Measurements from ENCODE around the gene EDC3.
A peak's percentile ranks its signal among the peaks of the same experiment; 100 is the strongest.

Gene EDC3

DNA sequence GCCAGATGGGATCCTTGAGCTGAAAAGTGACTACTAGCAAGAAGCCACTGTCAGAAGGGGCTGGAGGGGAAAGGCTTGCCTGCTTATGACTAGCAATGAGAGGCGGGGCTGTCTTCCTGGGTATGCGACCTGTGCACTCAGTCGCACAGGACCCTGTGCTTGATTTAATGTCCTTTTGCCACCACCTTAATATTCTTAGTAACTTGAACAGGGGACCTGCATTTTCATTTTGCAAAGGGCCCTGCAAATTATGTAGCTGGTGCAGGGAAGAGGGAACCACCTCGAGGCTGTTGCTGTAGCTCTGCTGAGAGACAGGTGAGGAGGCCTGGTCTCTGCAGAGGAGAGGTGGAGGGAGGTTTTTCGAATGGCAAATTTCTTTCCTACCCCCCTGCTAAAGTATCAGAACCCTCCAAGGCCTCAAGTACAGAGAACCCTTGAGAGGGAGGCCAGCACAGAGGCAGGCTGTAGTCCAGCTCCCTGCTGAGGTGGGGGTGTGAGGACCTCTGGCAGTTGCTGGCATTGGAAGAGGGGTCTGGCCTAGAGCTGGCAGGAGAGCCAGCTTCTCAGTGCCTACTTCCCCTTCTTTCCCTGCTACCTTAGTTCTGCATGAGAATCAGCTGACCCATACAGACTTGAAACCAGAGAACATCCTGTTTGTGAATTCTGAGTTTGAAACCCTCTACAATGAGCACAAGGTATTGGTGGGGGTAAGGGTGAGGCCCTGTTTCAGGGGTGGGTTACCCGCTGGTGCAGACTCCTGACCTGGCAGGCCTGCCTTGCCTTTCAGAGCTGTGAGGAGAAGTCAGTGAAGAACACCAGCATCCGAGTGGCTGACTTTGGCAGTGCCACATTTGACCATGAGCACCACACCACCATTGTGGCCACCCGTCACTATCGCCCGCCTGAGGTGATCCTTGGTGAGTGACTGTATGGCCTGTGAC is 68.8 kb downstream of the EDC3 start:
- DNase-seq (ENCODE audit: low spot score): no peak

DNA sequence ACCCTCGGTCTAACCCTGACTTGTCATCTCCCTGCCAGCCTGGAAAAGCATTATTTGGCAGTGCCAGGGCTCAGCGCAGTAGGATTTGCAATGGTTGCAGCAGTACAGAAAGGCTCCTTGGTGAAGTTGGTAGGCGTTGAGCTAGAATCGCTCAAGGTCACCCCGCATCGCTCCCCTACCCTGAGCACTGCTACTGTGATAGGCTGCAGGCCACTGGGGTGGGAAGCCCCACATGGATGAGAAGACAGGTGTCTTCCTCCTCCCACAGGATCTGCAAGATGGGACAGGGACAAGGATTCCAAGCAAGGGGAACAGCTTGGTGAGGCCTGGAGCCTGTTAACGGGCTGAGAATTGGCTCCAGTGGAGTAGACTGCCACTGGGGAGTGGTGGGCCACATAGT is 69.5 kb downstream of the EDC3 start:
- DNase-seq (ENCODE audit: low spot score): no peak

GRCh38 chr15:74625693-74626092 is 70.1 kb downstream of the EDC3 start:
- no peak for DNase-seq (ENCODE audit: low spot score)

DNA sequence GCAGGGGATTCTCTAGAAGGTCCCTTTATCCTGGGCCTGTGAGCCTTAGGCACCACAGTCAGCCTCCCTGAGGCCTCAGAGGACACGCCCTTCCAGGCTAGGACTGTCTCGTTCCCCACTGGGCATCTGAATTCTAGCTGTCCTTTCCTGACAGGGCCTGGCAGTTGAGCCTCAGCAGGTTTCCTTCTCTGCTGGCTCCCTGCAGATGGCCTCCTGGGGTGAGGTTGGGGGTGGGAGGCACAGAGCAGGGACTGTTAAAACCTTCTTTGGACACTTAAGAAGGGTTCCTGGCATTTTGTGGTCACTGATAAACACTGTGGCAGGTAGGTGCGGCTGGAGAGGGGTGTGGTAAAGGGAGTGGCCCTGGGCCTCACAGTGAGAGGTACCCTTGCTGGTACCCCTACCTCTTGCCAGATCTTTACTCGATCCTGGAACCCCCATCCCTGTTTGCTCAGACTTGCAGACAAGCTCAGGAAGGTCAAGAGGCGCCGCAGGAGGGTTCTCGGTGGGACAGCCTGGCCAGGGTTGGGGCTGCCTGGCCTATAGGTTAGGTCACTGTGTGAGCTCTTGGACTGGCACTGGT is 71.7 kb downstream of the EDC3 start:
- DNase-seq (ENCODE audit: low spot score): no peak

DNA sequence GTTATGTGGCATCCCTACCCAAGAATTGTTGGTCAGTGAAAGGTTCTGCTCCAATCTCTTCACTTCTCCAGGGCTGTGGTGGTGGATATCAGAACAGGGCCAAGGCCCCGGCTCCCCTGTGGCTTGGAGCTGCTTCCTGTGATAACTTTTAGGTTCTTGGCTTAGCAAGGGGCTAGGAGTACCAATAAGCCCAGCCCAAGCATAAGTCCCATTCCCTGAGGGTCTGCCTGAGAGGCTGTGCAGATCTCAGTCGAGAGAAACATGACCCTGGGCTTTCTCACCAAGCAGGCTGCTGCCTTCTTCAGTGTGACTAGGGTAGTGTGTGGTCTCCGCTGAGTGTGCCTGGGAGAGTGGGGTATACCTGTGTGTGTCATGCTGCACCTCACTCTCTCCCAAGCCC is 73.1 kb downstream of the EDC3 start:
- no peak for DNase-seq (ENCODE audit: low spot score)

DNA sequence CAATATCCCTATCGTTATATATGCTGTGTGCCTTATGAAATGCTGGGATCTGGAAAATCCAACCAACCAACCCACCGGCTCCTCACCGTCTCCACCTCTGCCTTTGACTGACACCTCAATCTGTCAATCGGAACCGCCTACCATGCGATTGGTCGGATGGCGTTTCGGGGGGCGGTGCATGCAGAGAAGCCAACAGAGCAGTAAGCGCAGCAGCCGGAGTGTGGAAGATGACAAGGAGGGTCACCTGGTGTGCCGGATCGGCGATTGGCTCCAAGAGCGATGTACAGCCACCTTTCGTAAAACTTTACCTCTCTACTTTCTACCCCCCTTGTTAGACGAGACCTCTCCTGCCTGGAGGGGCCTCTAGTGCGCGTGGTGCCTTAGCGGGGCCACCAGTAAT is 73.9 kb downstream of the EDC3 start:
- no peak for DNase-seq (ENCODE audit: low spot score)

- DNase-seq (ENCODE audit: low spot score): no peak
Measured at GRCh38 chr15:74621546-74621920, 74.3 kb downstream of the EDC3 start.

DNA sequence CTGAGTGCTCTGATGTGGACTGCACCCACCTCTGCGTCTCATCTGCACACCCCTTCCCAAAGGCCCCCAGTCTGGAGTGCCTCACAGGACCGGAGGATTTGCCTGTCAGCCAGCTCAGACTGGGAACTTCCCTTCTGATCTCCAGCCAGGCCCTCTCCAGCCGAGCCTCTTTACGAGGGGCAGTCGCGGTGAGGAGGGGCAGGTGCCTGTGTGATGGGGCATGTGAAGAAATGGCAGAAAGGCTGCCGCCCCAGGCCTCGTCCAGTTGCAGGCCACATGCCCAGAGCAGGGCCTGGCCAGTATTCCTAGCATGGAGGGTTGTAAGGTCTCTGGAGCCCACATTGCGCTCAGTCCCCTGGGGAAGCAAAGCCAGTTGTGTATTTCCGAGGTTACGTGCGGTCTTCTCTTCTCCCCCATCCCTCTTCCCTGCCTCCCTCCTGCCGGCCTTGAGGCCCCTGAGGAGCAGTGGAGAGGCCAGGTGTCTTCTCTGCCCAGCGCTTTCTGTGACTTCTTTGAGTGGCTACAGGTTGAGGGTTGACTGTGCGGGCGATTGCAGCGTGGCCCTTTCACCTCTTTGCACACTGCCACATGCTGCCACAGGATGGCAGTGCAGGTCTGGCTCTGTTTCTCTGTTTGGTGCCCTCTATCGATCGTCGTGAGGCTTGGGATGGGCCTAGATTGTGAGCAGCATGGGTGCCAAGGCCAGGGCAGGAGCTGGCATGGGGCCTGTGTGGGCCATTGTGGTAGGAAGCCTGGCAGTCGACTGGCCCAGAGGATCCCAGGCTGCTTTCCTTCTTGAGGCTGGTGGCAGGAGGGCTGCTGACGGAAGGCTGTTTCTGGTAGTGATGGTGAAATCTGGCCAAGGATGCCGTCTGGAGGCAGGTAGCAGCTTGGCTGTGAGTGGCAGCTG is 74.9 kb downstream of the EDC3 start:
- DNase-seq (ENCODE audit: low spot score): peak; percentile 86

DNA sequence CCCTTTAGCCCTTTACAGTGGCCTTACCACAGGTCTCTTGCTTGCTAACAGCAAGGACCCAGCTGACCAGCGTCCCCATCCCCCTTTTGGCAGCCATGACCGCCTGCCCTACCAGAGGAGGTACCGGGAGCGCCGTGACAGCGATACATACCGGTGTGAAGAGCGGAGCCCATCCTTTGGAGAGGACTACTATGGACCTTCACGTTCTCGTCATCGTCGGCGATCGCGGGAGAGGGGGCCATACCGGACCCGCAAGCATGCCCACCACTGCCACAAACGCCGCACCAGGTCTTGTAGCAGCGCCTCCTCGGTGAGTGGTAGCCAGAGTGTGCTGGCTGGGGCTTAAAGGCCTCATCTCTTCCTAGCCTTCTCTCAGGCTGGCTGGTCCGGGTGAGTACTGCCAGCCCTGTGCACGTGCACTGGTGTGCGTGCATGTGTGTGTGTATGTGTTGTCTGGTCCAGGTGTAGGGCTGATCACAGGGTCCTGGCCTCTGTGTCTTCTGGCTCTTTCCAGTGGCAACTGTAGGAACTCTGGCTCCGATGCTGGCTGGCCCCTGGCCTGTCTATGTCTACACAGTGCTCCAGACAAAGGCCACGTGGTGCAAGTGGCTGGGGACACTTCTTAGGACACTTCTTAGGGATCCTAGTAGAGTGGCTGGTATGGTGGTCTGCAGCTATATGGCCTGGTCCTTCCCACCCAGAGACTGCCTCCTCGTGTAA is 75.7 kb downstream of the EDC3 start:
- no peak for DNase-seq (ENCODE audit: low spot score)

DNA sequence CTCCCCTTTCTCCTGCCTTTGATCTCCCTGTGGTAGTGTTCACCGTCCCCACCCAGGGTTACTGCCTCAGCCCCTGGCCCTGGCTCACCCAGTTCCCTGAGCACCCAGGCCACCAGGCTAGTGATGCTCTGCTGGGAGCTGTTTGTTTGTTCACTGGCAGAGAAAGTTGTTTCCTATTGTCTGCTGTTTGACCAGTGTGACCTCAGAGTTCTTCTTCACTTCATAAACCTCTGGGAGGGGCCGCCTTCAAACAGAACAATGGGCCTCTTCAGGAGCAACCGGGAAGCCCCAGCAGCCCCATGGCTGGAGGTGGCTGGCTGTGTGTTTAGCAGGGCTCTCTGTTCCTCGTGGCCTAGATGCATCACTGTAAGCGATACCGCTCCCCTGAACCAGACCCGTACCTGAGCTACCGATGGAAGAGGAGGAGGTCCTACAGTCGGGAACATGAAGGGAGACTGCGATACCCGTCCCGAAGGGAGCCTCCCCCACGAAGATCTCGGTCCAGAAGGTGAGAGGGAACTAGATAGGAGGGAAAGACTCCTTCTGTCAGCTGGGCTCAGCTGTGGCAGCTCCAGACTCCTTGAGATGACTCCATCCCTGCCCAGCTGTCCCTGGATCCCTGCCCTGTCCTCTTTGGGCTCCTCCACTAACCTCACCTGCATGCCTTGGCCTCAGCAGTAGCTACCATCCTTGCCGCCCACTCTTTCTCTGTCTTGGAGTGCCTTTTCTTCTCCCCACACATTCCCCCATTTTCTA is 76.8 kb downstream of the EDC3 start:
- DNase-seq (ENCODE audit: low spot score): no peak

DNA sequence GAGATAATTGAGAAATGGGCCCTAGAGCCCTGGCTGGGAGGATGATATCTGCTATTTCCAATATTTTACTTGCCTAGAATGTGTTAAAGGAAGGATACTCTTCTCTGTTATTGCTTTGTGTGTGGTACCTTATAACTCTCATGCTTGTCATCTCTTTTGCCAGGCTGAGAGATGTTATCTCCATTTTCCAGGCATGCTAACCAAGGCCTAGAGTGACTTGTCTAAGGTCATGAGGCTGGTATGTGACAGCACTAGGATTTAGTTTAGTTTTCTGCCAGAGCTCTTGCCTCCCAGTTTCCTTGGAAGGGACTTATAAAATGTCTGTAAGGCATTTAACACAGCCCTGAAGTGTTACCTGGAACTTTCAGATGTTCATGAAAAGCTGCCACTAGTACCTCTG is 78.8 kb downstream of the EDC3 start:
- DNase-seq (ENCODE audit: low spot score): no peak

DNA sequence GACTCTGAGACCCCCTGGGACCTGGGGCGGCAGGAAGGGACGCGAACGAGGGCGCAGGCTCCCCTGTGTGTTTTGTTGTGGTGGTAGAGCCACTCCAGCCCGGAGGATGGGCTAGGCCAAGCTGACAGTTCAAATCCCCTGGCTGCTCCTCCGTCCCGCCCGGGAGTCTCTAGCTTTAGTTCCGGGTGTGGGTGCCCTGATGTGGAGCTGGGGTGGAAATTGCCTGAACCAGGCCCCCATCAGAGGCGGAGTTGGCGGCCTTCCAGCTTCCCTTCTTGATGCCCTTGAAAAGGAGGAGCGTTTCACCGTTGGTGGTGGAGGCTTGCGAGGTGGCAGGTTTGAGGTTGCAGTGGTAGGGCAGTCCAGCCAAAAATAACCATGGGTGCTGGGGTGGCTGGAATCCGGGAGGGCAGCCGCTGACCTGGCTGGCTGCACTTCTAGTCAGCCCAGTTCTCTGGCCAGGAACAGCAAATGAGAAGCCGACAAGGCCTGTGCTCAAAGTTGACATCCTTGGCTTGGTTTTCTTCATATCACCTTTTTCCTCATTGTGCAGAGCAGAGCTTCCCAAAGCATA is 79.4 kb downstream of the EDC3 start:
- peak; percentile 60 for DNase-seq (ENCODE audit: low spot score)

DNA sequence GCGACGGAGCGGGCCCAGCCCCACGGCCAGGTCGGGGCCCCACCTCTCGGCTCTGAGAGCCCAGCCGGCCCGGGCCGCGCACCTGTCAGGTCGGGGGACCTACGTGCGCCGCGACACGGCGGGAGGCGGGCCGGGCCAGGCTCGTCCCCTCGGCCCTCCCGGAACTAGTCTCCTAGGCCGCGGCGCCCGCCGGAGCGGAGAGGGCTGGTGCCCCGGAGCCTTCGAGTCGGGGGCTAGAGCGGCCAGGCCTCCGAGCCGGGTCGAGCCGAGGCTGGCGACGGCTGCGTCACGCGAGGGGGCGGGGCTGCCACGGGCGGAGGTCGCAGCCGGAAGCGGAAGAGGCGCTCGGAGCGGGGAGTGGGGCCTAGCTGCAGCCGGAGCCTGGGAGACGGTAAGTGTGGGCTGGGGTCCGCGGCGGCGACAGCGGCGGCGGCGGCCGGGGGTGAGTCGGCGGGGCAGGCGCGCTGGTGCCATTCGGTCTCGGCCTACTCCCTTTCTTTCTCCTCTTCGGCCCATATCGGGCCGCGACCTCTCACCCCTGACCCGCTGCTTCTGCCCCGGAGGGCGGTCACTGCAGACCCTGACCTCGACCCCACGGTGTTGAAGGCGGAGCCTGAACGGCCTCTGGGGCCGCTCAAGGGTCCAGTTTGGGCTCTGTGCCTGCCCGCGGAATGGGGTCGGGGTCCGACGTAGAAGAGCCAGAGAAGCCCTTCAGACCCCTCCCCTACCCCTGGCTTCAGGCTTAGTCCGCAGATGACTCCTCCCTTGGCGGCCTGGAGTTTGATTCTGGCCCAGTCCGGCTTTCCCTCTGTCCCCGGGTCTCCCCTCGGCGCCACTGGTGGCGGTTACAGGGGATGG is 80.1 kb downstream of the EDC3 start, which contains the start of gene CLK3:
CLK3 (plus strand) TSS at position 329 of the 858 bp plus-strand sequence. CDS start 3,361 bp downstream, outside the sequence.
- DNase-seq (ENCODE audit: low spot score): peak; percentile 95

- DNase-seq (ENCODE audit: low spot score): peak; percentile 97
Measured at GRCh38 chr15:74614744-74615507, 80.9 kb downstream of the EDC3 start.

- no peak for DNase-seq (ENCODE audit: low spot score)
Measured at GRCh38 chr15:74613953-74614743, 81.7 kb downstream of the EDC3 start.

DNA sequence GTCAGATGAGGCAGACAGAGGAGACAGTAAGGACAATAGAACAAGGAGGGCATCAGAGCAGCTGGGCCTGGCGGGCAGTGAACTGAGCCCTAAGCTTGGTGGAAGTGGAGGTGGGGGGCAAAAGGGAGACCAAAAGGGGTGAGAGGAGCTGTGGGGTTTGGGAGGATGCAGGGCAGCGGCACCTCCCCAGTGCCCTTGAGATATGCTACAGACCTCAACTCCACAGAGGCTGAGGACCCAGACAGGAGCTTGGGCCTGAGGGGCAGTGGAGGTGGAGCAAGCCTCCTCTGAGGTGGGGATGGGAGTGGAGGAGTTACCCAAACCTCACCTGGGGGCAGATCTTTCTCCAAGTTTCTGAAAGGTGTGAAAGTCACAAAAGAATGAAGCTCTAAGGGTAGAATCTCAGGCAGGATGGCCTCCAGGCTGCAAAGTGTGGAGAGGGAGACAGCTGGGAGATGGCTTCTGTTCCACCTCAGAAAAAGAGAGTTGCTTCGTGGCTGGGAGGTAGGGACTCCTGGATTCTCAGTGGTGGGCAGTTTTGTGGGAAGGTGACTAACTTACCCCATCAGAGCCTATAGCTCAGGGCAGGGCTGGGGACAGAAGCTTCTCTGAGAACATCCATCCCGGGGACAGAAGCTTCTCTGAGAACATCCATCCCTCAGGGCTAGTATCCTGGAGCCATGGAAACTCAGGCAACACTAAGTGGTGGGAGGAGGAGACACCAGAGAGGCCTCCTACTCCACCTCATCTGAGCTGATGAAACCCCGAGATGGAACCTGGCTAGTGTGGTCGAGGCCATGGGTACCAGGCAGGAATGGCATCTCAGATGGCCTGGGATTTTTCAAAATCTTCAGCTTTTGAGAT is 82.5 kb downstream of the EDC3 start:
- DNase-seq (ENCODE audit: low spot score): no peak

DNA sequence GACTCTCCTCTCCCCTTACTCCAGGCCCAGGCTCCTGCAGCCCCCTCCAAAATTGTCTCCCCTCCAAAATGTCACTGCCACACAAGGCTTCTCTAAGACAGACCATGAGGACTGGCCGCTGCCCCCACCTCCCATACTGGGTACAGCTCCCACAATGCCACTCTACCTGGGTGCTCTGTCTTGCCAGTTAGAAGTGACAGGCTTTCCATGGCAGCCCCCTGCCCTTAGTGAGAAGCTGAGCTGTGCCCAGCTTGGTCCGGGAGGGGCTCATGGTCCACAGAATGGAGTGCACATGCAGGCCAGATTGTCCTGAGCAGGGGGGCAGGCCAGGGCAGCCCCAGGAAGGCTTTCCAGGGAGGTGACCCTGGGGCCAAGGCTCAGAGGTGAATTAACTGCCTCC is 83.1 kb downstream of the EDC3 start:
- DNase-seq (ENCODE audit: low spot score): no peak

Data from AG08395 (cell line).